Measurements from ENCODE around the gene ERBB4.

Gene ERBB4

GRCh38 chr2:212538305-212539071 lies at the start of gene ERBB4:
ERBB4 (minus strand) TSS chr2:212538802; CDS start chr2:212538530, 272 bp downstream.
- Histone ChIP-seq H3K27ac (no peak within 1 kb of the TSS), H3K4me3 (peak within 1 kb of the TSS; percentile 18 to 52 (median 29))

DNA sequence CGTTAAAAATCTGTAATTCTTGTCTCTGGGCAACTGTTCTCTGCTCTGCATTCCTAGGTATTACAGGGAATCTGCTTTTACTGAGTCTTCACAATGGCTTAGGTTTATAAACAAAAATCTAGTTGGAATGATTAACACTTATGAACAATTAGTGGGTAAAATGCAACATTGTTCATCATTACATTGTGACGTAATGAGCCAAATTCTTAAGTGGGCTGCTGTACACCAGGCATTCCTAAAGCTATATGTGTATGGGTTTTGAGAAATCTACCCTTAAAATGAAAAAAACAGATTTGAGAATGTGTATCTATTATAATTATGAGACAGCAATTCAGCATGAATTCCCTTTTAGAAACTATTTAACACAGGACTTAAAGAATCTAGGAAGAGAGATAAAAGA lies 41.5 kb upstream of the ERBB4 start:
- H3K27ac ChIP-seq: no peak overlapping the region
- H3K4me3 ChIP-seq: no peak overlapping the region

- Histone ChIP-seq H3K27ac (no peak overlapping the region), H3K4me3 (no peak overlapping the region)
Observed at GRCh38 chr2:212556296-212556695, 17.7 kb upstream of the ERBB4 start.

DNA sequence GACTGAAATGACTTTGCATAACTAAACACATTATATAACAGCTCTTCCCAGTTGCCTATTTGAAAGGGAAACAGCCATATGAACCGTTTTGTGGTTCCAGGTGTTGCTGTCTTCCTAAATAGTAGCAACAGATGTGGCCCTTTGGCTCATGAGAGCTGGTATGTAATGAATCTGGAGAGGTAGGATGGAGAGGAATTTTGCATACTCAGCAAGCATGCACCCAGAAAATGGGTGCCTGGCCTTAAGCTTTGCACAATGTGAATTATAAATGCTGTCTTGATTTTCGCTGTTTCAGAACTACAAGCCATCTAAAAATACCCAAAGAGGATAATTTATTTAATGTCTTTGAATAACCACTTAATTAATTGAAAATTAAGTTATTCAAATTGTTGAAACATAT lies 15.6 kb upstream of the ERBB4 start:
- H3K27ac ChIP-seq: no peak overlapping the region
- H3K4me3 ChIP-seq: no peak overlapping the region

- no peak overlapping the region for H3K27ac ChIP-seq
Observed at GRCh38 chr2:212549941-212550340, 11.3 kb upstream of the ERBB4 start.

GRCh38 chr2:212549463-212549862 lies 10.9 kb upstream of the ERBB4 start:
- Histone ChIP-seq H3K27ac (no peak overlapping the region), H3K4me3 (no peak overlapping the region)

More at GRCh38 chr2:212549941-212550340, 11.3 kb upstream of the ERBB4 start:
- no peak overlapping the region for H3K4me3 ChIP-seq

DNA sequence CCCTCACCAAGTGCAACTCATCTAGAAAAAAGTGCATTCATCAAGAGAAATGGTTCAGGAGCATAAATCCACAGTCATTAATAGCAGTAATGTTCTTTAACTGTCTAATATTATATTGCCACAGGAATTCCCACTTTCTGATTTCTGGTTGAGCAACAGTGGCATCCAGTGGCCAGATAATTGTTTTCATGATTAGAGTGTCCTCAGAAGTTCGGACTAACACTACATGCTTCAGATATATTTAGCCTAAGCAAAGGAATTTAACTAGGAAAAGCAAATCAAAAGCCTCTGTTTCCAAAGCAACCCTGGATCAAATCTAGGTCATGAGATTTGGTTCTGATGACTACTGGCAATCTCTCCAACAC lies 9.8 kb upstream of the ERBB4 start:
- Histone ChIP-seq H3K27ac (no peak overlapping the region), H3K4me3 (no peak overlapping the region)

- Histone ChIP-seq H3K27ac (no peak overlapping the region), H3K4me3 (no peak overlapping the region)
Observed at GRCh38 chr2:212547716-212548454, 9.3 kb upstream of the ERBB4 start.

DNA sequence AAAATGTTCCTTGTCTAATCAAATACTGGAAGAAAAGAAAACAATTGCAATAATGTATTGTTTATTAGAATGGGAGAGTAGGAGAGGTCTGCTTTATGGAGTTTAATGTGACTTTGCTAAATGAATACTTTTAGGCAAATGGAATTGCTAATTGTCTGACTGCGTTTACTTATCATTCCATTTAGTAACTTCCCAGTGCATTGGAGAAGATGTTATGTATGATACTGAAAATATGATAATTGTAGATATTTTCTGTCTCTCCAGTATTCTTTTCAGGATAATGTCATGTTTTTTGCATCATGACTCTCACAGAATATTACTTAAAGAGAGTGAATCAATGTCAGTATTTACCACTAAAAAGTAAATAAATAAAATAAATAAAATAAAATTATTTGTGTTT lies 8.1 kb upstream of the ERBB4 start:
- no peak overlapping the region for H3K4me3 ChIP-seq
- H3K27ac ChIP-seq: no peak overlapping the region

DNA sequence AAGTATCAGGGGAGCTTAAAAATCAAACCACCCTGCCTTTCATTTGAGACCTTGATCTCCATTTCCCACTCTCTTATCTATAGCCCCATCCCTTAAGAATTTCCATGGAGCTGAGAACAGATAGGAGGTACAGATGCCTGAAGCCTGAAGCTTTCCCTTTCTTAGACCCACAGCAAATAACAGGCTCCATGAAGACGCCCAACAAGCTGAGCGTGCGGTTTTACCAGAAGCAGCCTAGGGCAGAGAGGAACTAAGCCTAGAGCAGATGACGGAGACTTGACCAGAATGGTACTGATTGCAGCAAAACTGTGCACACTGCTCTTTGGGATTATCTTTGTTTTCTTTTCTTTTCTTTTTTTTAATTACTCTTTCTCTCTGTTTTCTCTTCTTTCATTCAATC lies 1.7 kb upstream of the ERBB4 start:
- H3K4me3 ChIP-seq: no peak overlapping the region
- H3K27ac ChIP-seq: no peak overlapping the region

DNA sequence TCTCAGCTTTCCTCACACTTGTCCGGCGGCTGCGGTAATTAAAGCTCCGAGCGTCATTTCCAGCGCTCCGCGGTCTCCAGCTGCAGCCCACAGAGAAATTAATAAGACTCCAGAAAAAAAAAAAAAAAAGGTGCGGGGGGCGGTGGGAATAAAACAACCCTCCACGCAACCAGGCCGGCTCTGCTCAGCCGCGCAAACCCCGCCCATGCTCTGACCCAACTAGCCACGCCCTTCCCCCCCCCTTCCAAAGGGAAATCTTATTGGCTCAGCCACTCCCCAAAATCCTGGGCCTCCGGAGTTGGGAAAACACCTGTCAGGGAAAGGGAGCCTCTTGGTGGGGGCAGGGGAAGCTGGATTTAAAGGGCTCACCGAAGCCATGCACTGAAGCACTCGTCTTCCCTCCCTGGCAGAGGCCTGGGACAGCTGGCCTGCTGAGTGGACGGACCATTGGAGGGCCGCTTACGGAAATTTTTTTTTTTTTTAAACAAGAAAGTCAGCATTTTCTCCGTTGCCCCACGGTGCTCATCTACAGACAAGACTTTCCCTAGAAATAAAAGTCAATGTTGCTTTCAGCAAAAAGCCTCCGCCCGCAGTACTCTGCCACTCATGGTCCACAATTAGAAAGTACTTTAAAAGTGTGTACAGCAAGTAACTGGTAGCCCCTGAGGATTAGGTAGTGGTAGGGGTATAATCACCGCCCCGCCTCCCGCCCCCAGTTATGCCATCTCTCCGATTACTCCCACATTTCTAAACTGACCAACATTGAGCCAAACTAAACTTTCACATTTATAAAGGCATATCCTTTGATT lies 674 bp upstream of the ERBB4 start:
- no peak overlapping the region for H3K27ac ChIP-seq
- peak overlapping the region; percentile 18 to 52 (median 29) for H3K4me3 ChIP-seq

DNA sequence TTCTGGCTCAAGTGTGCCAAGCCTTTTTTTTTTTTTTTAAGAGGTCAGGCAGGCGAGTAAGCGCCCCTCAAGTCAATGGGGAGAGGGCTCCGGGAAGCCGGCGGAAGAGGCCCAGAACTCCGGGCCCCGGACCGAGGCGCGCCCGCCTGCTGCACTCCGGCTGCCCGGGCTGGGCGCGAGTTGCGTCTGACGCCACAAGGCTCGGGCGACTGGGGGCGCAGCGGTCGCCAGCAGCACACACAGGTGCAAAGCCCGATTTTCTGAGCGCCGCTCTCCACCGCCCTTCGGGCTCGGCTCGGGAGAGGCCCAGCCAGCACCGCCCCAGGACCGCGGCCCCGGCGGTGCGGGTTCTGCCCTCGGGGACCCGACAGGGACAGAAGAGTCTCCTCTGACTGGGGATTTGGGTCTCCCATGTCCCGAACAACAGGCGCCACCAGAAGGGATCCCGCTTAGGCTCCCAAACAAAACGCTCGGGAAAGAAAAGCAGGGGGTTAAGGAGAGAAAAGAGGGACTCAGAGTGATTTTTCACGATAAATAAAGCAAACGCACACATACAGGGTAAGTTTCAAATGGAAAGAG lies 787 bp downstream of the ERBB4 start:
- peak overlapping the region; percentile 4 to 52 (median 29) for H3K4me3 ChIP-seq

GRCh38 chr2:212536817-212537725 lies 1.5 kb downstream of the ERBB4 start:
- peak overlapping the region in 6 of 7 experiments; percentile 4 to 52 (median 32) for H3K4me3 ChIP-seq
- no peak overlapping the region for H3K27ac ChIP-seq

More for the DNA sequence above, 787 bp downstream of the ERBB4 start:
- H3K27ac ChIP-seq: no peak overlapping the region

DNA sequence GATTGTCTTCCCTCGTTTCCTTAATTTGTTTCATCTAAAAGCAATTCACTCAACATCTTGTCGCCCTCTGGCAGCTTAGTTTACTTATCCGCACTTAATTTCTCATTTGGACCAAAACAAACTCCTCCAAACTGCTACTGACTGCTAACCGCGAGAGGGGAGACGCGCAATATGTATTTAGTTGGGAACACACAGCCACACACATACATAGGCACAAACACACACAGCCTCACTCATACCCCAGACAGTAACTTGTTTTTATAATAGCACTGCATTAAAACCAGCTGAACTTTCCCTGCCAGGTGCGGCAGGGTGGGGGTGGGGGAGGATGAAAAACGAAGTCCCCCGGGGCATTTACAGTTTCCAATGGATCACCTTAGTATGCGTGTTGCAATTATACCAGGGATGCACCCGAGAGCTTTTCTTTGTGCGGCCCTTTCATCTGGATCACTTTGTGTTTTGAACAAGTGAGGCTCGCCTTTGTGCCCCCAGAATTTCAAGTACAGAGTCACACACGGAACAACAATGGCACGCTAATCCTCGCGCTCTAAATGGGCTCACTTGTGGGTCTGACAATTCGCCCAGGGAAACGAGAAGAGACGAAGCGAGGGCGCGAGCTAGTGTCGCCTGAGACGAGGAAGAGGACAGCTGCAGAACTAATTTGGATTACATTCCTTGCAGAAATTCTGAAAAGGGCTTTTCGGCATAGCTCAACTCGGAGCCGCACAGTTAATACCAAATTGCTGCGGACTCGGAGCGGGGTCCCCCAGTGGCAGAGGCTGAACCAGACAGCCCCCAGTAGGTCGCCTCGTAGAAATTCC lies 2.4 kb downstream of the ERBB4 start:
- Histone ChIP-seq H3K4me3 (peak overlapping the region in 1 of 7 experiments; percentile 52), H3K27ac (no peak overlapping the region)

- Histone ChIP-seq H3K27ac (no peak overlapping the region), H3K4me3 (no peak overlapping the region)
Observed at GRCh38 chr2:212534336-212534735, 4.3 kb downstream of the ERBB4 start.

GRCh38 chr2:212532585-212532984 lies 6.0 kb downstream of the ERBB4 start:
- no peak overlapping the region for H3K27ac ChIP-seq
- no peak overlapping the region for H3K4me3 ChIP-seq

DNA sequence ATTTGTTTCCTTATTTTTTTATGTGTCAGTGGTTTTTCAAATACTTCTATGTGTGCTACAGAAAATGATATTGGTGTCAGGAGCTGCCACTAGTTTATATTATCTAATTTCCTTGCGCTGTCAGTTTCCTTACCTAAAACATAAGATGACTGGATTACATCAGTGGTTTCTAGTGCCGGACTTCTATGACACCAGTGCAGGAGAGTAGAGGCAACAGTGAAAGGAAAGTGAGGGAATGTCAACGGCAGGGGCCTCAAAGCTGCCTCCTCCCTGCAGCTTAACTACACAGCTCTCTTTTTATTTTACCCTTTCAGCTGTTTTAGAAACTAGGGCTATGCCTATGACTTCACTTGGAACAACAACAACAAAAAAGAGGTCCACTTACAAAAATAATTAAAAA lies 6.5 kb downstream of the ERBB4 start:
- Histone ChIP-seq H3K4me3 (no peak overlapping the region), H3K27ac (no peak overlapping the region)

- Histone ChIP-seq H3K4me3 (no peak overlapping the region), H3K27ac (no peak overlapping the region)
Observed at GRCh38 chr2:212531499-212531898, 7.1 kb downstream of the ERBB4 start.
